ENCODE measurements around the gene SFXN1. TPM values are rescaled to one million over a fixed set of nuclear protein-coding genes. Genes with fewer than 3 reads are reported as not detected.
"Not testable (repeated sequence)": the region's sequence is repeated elsewhere in the genome, so short reads cannot be mapped to it uniquely, and the experiment has no call there.

Gene SFXN1
- total RNA-seq, 1 donor from 2014 or later = 181 TPM

DNA sequence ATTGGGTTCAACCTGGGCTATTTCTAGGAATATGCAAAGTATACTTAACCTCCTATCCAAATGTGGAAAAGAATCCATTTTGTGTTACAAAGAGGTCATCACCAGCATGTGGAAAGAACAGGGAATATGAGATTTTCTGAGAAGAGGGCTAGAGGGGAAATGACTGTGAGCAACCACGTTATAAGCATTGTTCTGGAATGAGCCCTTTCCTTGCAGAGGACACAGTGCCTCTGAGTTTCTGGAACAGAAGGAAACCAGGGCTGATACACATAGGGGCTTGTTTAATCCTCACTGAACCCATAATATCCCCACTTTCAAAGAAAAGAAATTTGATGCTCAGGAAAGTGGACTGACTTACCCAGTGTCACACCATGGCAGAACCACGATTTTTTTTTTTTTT lies 53.0 kb downstream of the SFXN1 start:
- no peak for DNase-seq (ENCODE audit: low spot score)
- Histone ChIP-seq H3K27me3 (no peaks in the 10 kb centered on the region), H3F3A (ENCODE audit: low read depth) (peaks cover 10% of the 10 kb centered on the region), H4K20me1 (ENCODE audit: low read depth) (no peaks in the 10 kb centered on the region), H3K36me3 (no peaks in the 10 kb centered on the region), H3K4me2 (no peak overlapping the region), H3K9ac (no peak overlapping the region), H3K27ac (no peak overlapping the region), H3K9me3 (ENCODE audit: low read depth) (no peaks in the 10 kb centered on the region), H2AFZ (replicated peaks) (no peak overlapping the region), H3K4me1 (no peaks in the 10 kb centered on the region), H3K4me3 (no peak overlapping the region), H3K79me2 (ENCODE audit: low read depth) (no peaks in the 10 kb centered on the region)
- peaks cover 12% of the 10 kb centered on the region for H3K36me3 Mint-ChIP-seq
- peaks cover 8% of the 10 kb centered on the region for H3K4me1 Mint-ChIP-seq
- H3K27ac Mint-ChIP-seq = peak overlapping the region; percentile 53
- no peaks in the 10 kb centered on the region for H3K9me3 Mint-ChIP-seq
- H3K4me3 Mint-ChIP-seq = no peak overlapping the region
- TF ChIP-seq CTCF (IDR thresholded peaks at IDR 0.05) (no peak), EZH2 (IDR thresholded peaks at IDR 0.05) (no peak), EZH2phosphoT487 (IDR thresholded peaks at IDR 0.05) (no peak)
- H3K27me3 Mint-ChIP-seq (ENCODE audit: insufficient read depth, low read depth) = no peaks in the 10 kb centered on the region

- H3K9me3 ChIP-seq (ENCODE audit: low read depth) = no peaks in the 10 kb centered on the region
- TF ChIP-seq CTCF (IDR thresholded peaks at IDR 0.05) (peak; percentile 100), EZH2phosphoT487 (IDR thresholded peaks at IDR 0.05) (no peak), EZH2 (IDR thresholded peaks at IDR 0.05) (no peak)
- no peaks in the 10 kb centered on the region for H3K9me3 Mint-ChIP-seq
- peak overlapping the region; percentile 37 for H3K4me3 ChIP-seq
- no peak overlapping the region for H3K27ac Mint-ChIP-seq
- no peaks in the 10 kb centered on the region for H3K36me3 ChIP-seq
- H3K27ac ChIP-seq = no peak overlapping the region
- peaks cover 8% of the 10 kb centered on the region for H3K4me1 Mint-ChIP-seq
- H3K4me1 ChIP-seq = no peaks in the 10 kb centered on the region
- H3K4me3 Mint-ChIP-seq = peak overlapping the region; percentile 70
- DNase-seq (ENCODE audit: low spot score) = peak; percentile 95
- H3K27me3 ChIP-seq = no peaks in the 10 kb centered on the region
- peaks cover 10% of the 10 kb centered on the region for H3F3A ChIP-seq (ENCODE audit: low read depth)
- no peaks in the 10 kb centered on the region for H3K79me2 ChIP-seq (ENCODE audit: low read depth)
- H3K4me2 ChIP-seq = peak overlapping the region; percentile 66
- no peaks in the 10 kb centered on the region for H3K36me3 Mint-ChIP-seq
- H3K27me3 Mint-ChIP-seq (ENCODE audit: insufficient read depth, low read depth) = no peaks in the 10 kb centered on the region
- H2AFZ ChIP-seq (replicated peaks) = peak overlapping the region; percentile 80
- H4K20me1 ChIP-seq (ENCODE audit: low read depth) = no peaks in the 10 kb centered on the region
- H3K9ac ChIP-seq = no peak overlapping the region
These were observed 55.9 kb downstream of the SFXN1 start for GRCh38 chr5:175534070-175534932.

- H3K27me3 Mint-ChIP-seq (ENCODE audit: insufficient read depth, low read depth); H3K36me3 ChIP-seq; H3K9me3 ChIP-seq (ENCODE audit: low read depth); H3K9ac ChIP-seq; H2AFZ ChIP-seq (replicated peaks); H3K4me1 ChIP-seq; H3K9me3 Mint-ChIP-seq; DNase-seq (ENCODE audit: low spot score); H4K20me1 ChIP-seq (ENCODE audit: low read depth); H3K4me3 ChIP-seq; H3K27me3 ChIP-seq; H3K27ac ChIP-seq; H3K79me2 ChIP-seq (ENCODE audit: low read depth); H3K36me3 Mint-ChIP-seq; H3F3A ChIP-seq (ENCODE audit: low read depth); H3K4me3 Mint-ChIP-seq; H3K27ac Mint-ChIP-seq; H3K4me2 ChIP-seq: not testable (repeated sequence)
- H3K4me1 Mint-ChIP-seq = peaks cover 14% of the 10 kb centered on the region
These were observed 57.0 kb downstream of the SFXN1 start for GRCh38 chr5:175535331-175535730.

GRCh38 chr5:175535796-175536195 lies 57.4 kb downstream of the SFXN1 start:
- Mint-ChIP-seq H3K9me3 (no peaks in the 10 kb centered on the region), H3K27me3 (ENCODE audit: insufficient read depth, low read depth) (peaks cover 2% of the 10 kb centered on the region), H3K4me3 (no peak overlapping the region), H3K36me3 (no peaks in the 10 kb centered on the region), H3K27ac (no peak overlapping the region), H3K4me1 (peaks cover 18% of the 10 kb centered on the region)
- Histone ChIP-seq H3K36me3 (no peaks in the 10 kb centered on the region), H3K4me1 (peaks cover 8% of the 10 kb centered on the region), H3K79me2 (ENCODE audit: low read depth) (no peaks in the 10 kb centered on the region), H3K4me3 (no peak overlapping the region), H4K20me1 (ENCODE audit: low read depth) (no peaks in the 10 kb centered on the region), H3F3A (ENCODE audit: low read depth) (peaks cover 10% of the 10 kb centered on the region), H3K27ac (no peak overlapping the region), H2AFZ (replicated peaks) (no peak overlapping the region), H3K27me3 (no peaks in the 10 kb centered on the region), H3K9ac (no peak overlapping the region), H3K4me2 (no peak overlapping the region), H3K9me3 (ENCODE audit: low read depth) (no peaks in the 10 kb centered on the region)
- TF ChIP-seq EZH2phosphoT487 (IDR thresholded peaks at IDR 0.05) = no peak
- no peak for DNase-seq (ENCODE audit: low spot score)

Data from neural progenitor cell (in vitro differentiated cells).